Ecto neural progenitor cell (in vitro differentiated cells): ENCODE data around the gene GHRL.

ENCODE experiments used
- DNase-seq: peaks from one replicate; pipeline ENCODE4 v3.0.0-alpha.2; 2018; ENCODE audit warnings: low spot score

GHRL gene

DNA sequence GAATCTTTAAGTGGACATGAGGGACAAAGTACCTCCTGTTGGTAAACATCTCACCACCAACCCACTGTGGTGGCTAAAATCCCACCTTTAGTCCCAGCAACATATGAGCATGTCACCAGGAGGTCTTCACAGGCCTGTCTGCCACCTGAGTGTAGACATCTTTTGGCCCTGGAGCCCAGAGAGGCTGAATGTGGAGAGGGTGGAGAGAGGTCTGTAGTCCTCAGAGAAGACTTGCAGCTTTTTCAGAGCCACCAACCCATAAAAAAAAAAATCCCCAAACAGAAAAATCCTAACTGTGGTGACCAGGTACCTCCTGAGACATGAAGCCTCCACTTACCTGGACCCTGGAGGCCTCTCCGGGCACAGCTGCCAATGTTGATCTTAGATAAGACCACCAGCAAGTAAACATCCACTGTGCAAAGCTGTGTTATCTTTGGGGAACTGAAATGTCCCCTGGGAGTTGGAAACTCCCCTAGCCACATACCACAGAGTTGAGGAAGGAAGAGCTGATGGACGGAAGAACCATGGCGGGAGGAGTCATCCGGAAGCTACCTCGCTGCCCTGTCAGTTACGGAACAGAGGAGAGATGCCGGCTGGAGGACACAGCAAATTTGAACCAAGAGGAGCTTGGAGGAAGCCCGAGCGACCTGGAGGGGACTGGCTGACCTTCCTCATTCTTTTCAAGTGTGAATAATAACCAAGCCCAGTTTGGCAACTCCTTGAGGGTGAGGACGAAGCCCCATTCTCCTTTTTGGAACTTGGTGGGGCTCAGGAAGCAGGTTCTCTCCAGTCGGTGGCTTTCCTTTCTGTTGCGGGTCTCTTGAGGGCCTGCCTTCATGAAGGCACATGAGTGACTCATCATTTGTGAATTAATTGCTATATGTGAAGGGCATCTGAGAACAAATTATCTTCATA, at the start of gene GHRL:
TSS of gene GHRL (minus strand) at position 443 of the 915 bp plus-strand sequence. CDS start 2,767 bp downstream, outside the sequence.
- DNase-seq: no peak

DNA sequence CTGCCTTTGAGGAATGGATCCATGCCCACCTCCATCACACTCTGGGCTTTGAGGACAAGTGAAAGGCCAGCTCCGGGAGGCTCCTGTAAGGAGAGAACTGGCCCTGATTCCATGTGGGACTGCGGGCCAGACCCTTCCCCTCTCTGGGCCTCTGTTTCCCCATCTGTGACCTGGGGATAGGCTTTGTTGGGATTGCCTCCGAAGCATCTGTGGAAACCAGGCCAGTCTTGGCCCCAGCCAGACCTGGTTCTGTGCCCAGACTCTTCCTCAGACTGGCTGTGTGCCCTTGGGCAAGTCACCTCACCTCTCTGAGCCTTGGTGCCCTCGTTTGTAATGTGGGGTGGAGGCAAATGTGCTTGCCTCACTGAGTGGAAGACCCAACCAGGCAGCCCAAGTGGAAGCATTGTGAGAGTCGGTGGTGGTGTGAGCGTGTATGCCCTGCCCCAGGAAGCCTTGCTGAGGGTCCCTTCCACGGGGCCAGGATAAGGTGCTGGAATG, 49.2 kb upstream of the GHRL start:
- DNase-seq: no peak

DNA sequence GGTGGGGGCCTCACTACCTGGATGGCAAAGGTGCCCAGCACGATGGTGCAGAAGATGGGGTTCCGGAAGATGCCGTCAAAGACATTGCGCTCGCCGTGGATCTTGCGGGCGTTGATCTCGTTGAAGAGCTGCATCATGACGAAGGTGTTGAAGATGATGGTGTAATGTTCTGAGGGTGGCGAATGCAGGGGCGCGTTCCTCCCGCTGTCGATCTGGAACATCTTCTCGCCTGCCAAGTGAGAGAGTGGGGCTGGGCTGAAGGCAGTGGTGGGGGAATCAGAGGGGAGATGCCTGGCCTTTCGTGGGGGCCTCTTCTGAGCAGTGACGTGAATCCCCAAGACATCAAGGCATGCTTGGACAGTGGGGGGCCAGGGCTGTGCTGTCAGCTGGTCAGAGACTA, 47.7 kb upstream of the GHRL start:
- DNase-seq: no peak

DNA sequence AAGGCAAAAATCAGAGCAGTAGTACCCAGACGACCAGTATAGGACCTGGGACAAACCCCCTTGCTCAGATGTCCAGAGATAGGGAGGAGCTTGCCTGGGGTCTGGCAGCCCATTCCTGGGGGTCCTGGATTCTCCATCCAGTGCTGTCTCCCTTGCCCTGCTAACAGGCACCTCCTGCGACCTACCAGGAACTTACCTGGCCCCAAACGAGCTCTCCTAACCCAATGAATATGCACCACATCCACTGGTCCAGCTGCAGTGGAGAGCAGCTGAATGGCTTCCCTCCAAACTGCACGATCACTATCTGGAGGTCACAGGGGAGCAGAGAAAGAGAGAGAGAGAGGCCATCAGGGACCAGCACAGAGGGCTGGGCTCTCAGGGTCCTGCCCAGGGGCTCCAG, 47.3 kb upstream of the GHRL start:
- DNase-seq: no peak

DNA sequence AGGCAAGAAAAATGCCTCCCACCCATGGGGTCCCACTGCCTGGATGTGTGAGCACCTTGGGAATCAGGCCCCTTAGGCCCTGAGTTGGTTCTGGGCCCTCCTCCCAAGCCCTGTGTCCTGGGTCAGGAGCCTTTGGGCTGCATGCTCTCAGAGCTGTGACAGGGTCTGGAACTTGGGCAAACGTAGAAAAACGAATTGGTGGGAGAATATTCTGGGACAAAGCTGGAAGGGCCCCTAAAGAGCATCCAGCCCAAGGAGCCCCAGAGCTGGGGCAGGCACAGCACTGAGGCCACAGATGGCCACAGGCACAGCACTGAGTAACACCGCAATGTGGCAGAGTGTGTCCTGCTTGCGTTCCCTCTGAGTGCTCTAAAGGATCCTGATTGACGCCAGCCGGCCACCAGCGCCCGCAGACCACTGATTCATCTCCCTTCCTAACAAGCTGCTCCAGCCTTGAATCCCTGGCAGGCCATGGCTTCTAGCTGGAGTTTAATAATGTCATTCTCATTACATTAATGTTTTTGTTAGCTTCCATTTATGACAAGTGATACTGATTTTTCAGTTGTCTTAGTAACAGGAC, 46.7 kb upstream of the GHRL start:
- no peak for DNase-seq

- DNase-seq: no peak
These were observed 46.0 kb upstream of the GHRL start for GRCh38 chr3:10338591-10339353.

- no peak for DNase-seq
These were observed 45.4 kb upstream of the GHRL start for GRCh38 chr3:10338164-10338470.

GRCh38 chr3:10337323-10338163, 44.8 kb upstream of the GHRL start:
- DNase-seq: no peak

DNA sequence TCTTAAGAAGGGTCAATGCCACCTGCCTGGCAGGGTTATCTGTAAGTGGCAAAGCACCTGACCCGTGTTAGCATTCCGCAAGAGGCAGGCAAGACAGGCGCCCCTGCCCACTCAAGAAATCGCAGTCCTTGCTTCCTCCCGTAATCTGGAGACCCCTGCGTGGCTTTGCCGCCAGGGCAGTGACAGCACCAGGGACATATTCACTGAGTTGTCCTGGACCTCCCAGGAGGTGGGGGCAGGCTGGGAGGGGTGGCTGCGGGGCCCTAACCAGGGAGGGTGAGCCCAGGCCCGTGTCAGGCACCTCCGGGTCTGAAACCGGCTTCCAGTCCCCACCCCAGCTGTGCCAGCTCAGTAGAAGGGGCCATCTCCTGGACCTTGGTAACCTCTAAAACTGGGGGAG, 44.0 kb upstream of the GHRL start:
- DNase-seq: no peak

- DNase-seq: no peak
These were observed 43.3 kb upstream of the GHRL start for GRCh38 chr3:10335871-10336622.

GRCh38 chr3:10335190-10335738, 42.5 kb upstream of the GHRL start:
- no peak for DNase-seq

DNA sequence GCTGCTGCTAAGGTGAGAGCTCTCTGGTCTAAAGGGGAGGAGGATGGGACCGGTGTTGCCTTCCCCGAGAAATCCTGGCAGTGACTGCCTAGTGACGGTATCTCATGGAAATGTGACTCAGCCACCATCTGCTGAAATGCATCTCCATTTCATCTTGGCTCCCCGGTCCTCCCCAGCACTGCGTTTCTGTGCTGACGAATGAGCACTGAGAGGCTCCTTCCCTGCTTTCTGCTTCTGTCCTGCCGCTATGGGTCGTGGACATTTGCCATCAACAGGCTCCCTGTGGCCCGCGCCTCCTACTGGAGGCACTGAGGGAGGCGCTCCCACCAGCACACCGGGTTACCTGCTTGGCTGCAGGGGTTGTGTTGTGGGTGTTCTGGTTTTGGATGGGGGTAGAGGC, 41.7 kb upstream of the GHRL start:
- no peak for DNase-seq

DNA sequence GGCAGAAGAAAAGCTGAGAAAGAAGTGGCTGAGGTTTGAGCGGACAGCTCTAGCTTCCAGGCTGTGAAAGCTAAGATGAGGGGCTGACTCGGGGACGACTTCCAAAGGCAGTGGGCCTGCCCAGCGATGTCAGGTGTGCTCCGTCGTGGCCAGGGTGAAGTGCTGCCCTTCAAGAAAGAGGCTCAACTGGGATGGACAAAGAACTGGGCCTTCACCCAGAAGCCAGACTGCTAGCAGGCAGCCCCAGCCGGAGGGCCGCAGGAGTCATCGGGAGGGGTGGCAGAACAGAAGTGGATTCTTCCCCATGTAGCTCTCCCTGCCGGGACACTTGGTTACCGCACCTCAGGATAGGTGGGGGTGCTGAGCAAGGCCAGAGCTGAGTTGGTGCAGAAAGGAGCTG, 41.3 kb upstream of the GHRL start:
- no peak for DNase-seq

GRCh38 chr3:10333349-10333650, 40.6 kb upstream of the GHRL start:
- DNase-seq: no peak

DNA sequence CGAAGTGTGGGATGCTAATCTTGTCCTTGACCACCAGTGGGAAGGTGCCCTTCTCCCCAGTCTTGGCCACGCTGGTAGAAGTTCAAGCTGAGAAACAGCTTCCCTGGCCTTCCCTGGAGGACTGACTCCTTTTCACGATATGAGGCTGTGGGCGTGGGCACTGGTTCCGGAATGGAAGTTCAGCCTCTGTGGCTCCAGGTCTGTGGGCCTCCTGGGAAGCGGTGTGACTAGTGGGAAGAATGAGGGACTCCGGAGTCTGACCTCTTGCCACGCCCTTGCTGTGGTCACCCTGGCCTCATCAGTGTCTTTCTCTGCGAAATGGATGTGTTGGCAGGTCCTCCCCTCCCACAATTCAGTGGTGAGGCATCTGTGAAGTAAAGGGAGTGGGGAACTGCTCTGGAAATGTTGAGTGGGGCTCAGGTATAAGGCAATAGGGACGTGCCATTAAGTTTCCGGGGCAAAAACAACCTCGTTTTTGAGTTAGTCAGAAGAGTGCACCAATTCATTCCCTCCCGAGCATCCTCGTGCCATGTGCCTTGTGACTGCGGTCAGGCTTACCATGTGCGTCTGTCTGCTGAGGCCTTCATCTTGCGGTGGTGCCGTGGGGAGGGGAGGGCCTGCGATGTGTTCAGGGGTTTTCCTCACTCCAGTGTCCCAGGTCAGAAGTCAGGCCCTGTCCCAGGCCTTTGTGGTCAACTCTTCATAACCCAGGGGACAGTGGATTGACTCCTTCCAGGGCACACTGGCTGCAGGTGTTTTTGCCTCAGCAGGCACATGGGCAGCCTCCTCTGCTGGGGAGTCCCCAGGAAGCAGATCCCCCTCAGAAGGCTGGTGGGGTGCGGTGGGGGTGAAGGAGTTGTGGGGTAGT, 40.0 kb upstream of the GHRL start:
- no peak for DNase-seq

DNA sequence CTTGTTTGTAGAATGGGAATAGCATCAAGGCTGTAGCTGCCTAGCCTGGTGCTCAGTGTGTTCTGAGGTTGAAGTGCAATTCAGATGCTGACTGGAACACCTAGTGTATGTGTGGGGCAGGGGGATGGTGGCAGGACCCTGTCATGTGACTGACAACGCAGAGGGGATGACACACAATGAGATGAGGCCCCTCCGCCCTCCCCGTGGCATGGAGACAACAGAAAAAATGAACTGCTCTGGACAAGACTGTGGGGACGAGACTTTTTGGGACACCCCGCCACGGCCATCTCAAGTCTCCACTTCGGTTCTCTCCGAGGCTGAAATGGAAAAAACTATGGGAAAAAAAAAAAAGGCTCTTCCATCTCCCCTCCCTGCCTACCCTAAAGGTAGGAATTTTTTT, 38.6 kb upstream of the GHRL start:
- DNase-seq: no peak

DNA sequence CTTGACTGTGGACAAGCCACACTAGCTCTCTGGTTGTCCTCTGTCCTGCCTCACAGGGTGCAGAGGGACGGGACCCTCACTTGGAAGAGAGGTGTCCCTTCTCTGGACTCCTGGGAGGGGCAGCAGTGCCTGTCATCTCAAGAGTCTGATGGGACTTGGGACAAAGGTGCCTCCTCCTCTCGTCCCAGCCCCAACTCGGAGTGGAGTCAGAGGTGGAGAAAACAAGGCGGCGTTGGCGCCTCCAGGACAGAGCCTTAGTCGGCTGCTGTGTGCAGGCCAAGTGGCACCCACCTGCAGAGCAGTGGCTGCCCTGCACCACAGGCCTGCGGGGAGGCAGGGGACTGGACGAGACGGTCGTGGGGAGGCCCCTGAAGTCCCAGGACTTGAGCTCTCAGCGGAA, 37.6 kb upstream of the GHRL start:
- no peak for DNase-seq

GRCh38 chr3:10329495-10330015, 36.8 kb upstream of the GHRL start:
- no peak for DNase-seq

GRCh38 chr3:10328460-10329071, 35.8 kb upstream of the GHRL start:
- no peak for DNase-seq
